ENCODE data around the gene RTN4R. TPM values are rescaled to one million over a fixed set of nuclear protein-coding genes. Genes with fewer than 3 reads are reported as not detected.

RTN4R gene
- polyA plus RNA-seq, 3 donors, result 4.6 to 10.3 (median 7.1) TPM

DNA sequence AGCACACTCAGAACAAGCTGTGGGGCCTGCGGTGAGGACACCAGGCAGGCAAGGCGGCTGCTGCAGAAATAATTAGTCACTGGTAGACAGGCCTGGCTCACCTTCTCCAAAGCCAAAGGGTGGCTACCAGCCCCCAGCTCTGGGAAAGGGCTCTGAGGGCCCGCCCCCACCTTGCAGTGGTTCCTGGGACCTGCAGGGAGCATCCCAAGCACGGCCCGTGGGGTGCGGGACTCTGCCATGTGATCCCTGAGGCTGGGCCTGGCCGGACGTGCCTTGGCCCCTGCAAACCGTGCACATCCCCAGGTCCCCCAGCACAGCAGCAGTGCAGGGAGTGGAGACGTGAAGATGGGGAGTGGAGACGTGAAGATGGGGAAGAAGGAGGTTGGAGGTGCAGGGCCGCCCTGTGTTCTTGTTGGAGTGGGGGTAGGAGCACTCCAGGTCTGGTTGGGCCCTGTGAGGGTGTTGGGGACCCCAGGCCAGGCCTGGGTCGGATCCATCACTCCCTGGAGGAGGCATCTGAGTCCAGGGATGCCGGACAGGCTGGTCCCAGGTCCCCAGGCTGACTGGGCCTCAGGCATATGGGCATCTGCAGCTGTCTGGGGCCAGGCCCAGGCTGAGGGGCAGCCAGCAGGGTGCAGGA lies 41.9 kb downstream of the RTN4R start:
- DNase-seq (ENCODE audit: extremely low read depth in 1 of 11, low read depth in 9 of 11, low spot score in 4 of 11), result no peak

DNA sequence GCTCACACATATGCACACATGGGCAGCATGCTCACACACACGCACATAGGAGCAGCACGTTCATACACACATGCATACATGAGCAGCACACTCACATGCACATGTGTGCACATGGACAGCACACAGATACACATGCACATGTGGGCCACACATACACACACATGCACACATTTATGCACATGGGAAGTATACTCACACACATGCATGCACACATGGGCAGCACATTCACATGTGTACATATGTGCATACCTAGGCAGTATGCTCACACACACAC lies 42.5 kb downstream of the RTN4R start:
- DNase-seq (ENCODE audit: extremely low read depth in 1 of 11, low read depth in 9 of 11, low spot score in 4 of 11), result no peak

GRCh38 chr22:20224917-20225692 lies 43.0 kb downstream of the RTN4R start:
- no peak for DNase-seq (ENCODE audit: extremely low read depth in 1 of 11, low read depth in 9 of 11, low spot score in 4 of 11)

GRCh38 chr22:20224256-20224626 lies 43.9 kb downstream of the RTN4R start:
- no peak for DNase-seq (ENCODE audit: extremely low read depth in 1 of 11, low read depth in 9 of 11, low spot score in 4 of 11)

DNA sequence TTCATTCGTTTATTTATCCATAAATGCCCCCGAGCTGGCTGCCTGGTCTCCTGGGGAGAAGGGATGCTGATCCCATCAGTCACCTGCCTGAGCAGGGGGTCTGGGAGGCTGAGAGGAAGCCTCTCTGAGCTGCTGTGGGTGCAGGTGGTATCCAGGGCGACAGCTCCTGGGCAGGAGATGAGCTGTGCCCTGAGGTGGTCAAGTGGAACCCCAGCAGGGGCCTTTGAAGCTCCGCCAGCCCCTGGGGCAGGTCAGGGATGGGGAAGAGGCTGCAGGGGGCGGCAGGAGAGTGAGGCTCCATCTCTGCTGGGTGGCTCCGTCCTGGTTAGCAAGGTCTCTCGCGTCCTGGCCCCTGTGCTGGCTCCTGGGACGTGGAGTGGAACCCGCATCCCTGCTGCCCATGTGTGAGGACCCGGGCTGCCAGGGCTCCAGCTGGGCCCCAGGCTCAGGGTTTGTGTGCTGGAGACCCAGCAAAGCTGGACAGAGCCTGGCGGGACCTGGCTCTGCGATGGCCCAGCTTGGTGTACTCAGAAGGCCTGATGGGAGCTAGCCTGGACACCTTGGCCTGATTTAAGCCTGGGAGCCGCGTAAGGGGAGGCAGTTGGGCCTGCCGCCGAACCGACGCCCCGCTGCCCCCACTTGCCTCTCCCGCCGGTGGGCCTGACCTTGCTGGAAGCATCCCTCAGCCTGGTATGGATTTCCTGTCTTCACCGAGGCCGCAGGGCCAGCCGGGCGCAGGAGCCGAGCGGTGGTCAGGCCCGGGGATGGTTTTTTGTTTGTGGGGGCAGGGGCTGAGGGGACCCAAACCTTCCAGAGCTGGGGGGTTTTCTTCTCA lies 44.5 kb downstream of the RTN4R start:
- DNase-seq (ENCODE audit: extremely low read depth in 1 of 11, low read depth in 9 of 11, low spot score in 4 of 11), result no peak

- DNase-seq (ENCODE audit: extremely low read depth in 1 of 11, low read depth in 9 of 11, low spot score in 4 of 11), result no peak
Measured at GRCh38 chr22:20222764-20223420, 45.2 kb downstream of the RTN4R start.

DNA sequence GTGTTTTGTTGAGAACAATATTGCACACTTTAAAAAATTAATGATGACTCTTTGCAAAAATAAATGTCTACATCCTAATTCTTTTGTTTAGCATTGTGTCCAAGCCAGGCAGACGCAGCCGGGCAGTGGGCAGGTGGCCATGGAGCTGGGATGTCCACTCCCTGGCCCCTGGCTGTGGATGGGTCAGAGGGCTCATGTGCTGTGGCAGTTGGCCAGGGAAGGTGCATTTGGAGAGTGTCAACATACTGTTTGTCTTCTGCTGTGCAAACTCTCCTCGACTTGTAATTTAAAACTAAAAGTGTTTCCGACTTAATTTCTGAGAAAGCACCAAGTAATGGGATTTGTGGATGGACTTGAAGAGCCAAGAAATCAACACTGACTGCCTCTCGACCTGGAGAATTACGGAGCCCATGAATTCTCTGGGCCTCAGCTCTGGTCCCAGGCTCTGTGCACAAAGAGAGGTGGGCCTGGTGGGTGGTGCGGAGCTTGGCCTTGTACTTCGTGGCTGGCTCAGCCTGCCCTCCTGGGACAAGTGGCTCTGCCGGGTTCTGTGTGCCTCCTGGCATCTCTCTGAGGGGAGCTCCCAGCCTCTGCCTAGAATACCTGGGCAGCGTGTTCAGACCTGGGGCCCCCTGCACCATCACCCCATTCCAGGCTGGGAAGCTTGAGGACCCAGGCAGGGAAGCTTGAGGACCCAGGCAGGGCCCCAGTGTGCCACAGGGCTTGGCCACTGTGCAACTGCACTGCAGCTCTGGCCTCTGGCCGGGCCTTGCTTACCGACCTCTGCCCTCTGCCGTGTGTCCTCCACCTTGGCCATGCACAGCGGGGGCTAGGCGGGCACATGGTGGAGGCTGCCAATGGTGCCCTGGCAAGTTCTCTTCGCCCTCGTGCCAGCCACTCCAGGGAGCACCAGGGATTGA lies 46.4 kb downstream of the RTN4R start:
- DNase-seq (ENCODE audit: extremely low read depth in 1 of 11, low read depth in 9 of 11, low spot score in 4 of 11), result no peak

DNA sequence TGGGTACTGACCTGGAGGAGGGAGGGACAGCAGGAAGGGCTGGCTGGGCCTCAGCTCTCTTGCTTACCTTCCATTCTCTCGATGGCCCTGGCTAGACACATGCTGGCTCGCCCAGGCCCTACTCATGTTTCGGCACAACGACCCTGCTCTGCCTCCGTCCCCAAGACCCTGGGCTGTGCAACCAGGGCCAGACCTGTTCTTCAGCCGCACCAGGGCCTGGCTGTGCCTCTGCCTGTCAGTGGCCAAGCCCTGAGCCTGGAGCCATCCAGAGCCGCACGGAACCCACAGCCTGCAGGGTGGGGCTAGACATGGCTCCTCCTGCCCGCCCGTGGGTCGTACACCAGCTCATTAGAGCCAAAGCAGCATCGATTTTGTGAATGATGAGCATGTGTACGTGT lies 47.5 kb downstream of the RTN4R start:
- DNase-seq (ENCODE audit: extremely low read depth in 1 of 11, low read depth in 9 of 11, low spot score in 4 of 11), result no peak

DNA sequence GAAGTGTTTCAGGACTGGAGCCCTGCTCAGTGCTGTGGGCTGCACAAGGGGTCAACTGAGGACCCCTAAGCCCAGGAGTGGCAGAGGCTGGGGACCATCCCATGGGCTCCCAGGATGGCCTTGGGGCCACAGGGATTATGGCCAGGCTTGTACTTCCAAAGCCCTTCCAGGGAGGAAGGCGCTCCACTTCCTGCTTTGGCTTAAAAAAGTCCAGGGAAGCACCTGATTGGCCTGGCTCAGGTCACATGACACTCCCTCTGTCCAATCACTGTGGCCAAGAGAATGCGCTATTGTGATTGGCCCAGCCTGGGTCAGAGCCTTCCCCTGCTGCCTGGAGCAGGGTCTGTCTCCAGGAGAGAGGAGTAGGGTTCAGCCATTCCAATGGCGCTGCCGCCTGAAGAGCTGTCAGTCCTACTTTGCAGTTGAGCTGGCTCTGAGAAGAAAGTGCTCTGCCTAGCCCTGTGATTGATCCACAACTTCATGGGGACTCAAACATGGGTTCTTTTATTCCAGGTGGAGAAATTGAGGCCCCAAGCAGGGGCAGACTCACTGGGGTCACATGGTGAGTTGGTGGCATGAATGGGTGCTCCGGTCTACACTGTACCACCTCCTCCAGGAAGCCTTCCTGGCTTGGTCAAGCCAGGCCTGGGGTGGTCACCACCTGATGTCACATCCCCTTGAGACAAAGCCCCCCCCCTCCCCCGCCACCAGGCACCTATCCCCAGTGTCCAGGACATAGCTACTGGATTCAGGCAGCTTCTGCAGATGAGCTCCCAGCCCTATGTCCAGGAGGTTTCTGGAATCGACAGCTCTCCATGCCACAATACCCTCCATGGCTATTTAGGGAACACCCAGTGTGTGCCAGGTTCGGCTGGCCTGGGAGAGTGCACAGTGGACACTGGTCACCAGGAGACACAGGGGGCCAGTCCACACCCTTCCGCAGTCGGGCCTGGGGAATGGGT lies 48.2 kb downstream of the RTN4R start:
- no peak for DNase-seq (ENCODE audit: extremely low read depth in 1 of 11, low read depth in 9 of 11, low spot score in 4 of 11)

- DNase-seq (ENCODE audit: extremely low read depth in 1 of 11, low read depth in 9 of 11, low spot score in 4 of 11), result no peak
Measured at GRCh38 chr22:20218987-20219386, 49.1 kb downstream of the RTN4R start.

- DNase-seq (ENCODE audit: extremely low read depth in 1 of 11, low read depth in 9 of 11, low spot score in 4 of 11), result no peak
Measured at GRCh38 chr22:20218326-20218872, 49.7 kb downstream of the RTN4R start.

DNA sequence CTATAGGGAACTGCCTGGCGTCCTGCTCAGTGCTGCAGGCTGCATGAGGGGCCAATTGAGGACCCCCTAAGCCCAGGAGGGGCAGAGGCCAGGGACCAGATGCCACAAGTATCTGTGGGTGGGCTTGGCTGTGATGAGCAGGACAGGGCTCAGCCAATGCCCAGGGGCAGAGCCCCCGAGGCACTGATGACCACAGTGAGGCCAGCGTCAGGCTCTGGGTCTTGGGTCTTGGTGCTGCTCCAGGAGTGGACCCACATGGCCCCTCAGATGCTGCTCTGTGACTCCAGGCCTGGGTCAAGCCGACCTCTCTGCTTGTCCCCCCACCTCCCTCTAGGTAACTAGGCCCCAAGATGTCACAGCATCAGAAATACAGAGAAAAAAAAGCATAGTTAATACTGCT lies 50.6 kb downstream of the RTN4R start:
- no peak for DNase-seq (ENCODE audit: extremely low read depth in 1 of 11, low read depth in 9 of 11, low spot score in 4 of 11)

DNA sequence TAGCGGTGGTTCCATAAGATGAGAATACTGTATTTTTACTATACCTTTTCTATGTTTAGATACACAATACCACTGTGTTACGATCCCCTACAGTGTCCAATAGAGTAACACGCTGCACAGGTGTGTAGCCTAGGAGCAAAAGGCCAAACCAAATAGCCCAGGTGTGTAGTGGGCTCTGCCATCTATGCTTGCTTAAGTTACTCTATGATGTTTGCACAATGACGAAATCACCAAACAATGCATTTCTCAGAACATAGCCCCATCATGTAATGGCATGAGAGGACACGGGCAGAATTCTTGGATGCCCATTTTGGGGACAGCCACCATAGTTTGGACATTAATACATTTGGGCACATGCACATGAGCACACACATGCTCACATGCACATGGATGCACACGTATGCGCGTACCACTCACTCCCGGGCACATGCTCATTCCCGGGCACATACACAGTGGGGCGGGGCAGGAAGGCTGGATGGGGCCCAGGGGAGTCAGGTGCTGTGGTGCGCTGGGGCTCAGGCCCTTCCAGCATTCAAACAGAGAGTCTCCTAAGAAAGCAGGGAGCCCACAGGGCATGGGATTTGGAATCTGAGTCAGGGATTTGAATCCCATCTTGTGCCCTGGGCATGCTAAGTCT lies 51.1 kb downstream of the RTN4R start:
- no peak for DNase-seq (ENCODE audit: extremely low read depth in 1 of 11, low read depth in 9 of 11, low spot score in 4 of 11)

GRCh38 chr22:20215742-20216141 lies 52.4 kb downstream of the RTN4R start:
- DNase-seq (ENCODE audit: extremely low read depth in 1 of 11, low read depth in 9 of 11, low spot score in 4 of 11), result no peak

- DNase-seq (ENCODE audit: extremely low read depth in 1 of 11, low read depth in 9 of 11, low spot score in 4 of 11), result no peak
Measured at GRCh38 chr22:20214853-20215252, 53.3 kb downstream of the RTN4R start.

DNA sequence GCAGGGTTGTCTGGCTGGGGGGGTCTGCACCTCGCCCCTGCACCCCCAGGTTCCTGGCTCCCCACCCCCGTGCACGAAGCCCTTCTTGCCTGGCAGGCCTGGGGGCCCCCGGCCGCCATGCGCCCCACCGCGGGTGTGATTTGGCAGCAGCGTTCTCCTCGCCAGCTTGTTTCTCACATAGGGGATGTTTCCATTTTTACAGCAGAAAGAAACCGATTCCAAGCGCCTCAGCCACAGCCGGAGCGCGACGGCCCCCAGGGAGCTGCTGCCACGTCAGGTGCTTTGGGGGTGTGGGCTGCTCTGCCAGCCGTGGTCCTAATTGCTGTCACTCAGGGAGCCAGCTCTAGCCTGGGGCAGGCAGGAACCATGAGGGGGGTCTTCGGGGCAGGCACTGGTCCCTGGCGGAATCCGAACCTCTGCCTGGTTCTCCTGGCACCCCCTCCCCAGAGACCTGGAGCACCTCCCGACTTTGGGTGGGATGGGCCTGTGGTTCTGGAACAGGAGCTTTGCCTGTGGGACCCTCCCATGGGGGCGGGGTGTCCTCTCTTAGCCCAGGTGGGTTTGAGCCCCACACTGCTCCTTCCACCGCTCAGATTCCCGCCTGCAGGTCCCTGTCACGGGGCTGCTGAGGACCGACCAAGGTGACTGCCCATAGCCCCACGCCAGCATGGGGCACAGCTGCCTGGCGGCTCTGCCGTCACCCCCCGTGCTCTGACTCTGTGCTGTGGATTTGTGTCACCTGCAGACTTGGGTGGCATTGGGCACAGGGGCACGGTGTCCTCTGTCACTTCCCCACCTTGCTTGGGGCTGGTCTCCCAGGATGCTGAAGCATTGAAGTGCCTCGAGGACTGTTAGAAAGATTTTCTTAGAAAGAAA lies 54.0 kb downstream of the RTN4R start:
- DNase-seq (ENCODE audit: extremely low read depth in 1 of 11, low read depth in 9 of 11, low spot score in 4 of 11), result no peak
